Peyer's patch (tissue), 4 donors: Measurements from ENCODE around the gene SLC39A1. TPM values are rescaled to one million over a fixed set of nuclear protein-coding genes. Genes with fewer than 3 reads are reported as not detected.

ENCODE experiments used
- DNase-seq, 3 donors: peaks; one replicate each; pipeline ENCODE4 v3.0.0-alpha.2; 2017 to 2019
- H3K27ac ChIP-seq, 4 donors: fragments of 200-600 bp; sonication (generic); one replicate each; pipeline ENCODE4 v1.5.1; 2016 to 2019
- H3K27me3 ChIP-seq, 2 donors: fragments of 200-600 bp; sonication (generic); one replicate each; pipeline ENCODE4 v1.5.1; 2019
- H3K36me3 ChIP-seq, 3 donors: fragments of 200-600 bp; sonication (generic); one replicate each; pipeline ENCODE4 v1.5.1; 2016 to 2019
- H3K4me1 ChIP-seq, 4 donors: fragments of 200-600 bp; sonication (generic); one replicate each; pipeline ENCODE4 v1.5.1; 2016 to 2019
- H3K4me3 ChIP-seq, 4 donors: fragments of 200-600 bp; sonication (generic); 1 replicate in 3 of 4; 2 replicates in 1 of 4; pipeline ENCODE4 v1.5.1; 2016 to 2019; ENCODE audit warnings: mild to moderate bottlenecking in 1 of 4
- H3K9me3 ChIP-seq, 4 donors: fragments of 200-600 bp; sonication (generic); one replicate each; pipeline ENCODE4 v1.5.1; 2016 to 2019; ENCODE audit warnings: mild to moderate bottlenecking in 1 of 4
- CTCF ChIP-seq, 6 experiments: fragments of 450-650 bp in 4 of 6; fragments of 200-600 bp in 2 of 6; sonication (generic) in 1 of 6; IDR thresholded peaks; one replicate each; pipeline ENCODE4 v1.5.1; 2017 to 2019; ENCODE audit warnings: antibody characterized with exemption in 6 of 6, mild to moderate bottlenecking in 3 of 6, moderate library complexity in 1 of 6
- POLR2A ChIP-seq, 2 donors: fragments of 450-650 bp; IDR thresholded peaks; one replicate each; pipeline ENCODE4 v1.5.1; 2017; ENCODE audit warnings: antibody characterized with exemption in 2 of 2, mild to moderate bottlenecking in 2 of 2, moderate library complexity in 2 of 2
- total RNA-seq, 4 donors: library from RNA; depleted of rRNA; stranded (reverse); fragments of >200 nt; gene quantifications; one replicate each; pipeline ENCODE4 v1.1.0, GENCODE V29; 2016

The SLC39A1 gene
- total RNA-seq, 4 donors from 2014 or later, result 20.6 to 73.0 (median 60.1) TPM

- Histone ChIP-seq H3K27me3 (no peaks in the 10 kb centered on the region), H3K9me3 (no peaks in the 10 kb centered on the region), H3K27ac (peak within 1 kb of the TSS; percentile 90 to 100 (median 92)), H3K4me1 (peaks cover 0 to 37% (median 17%) of the 10 kb centered on the region in 4 donors), H3K36me3 (peaks cover 0 to 31% (median 0%) of the 10 kb centered on the region in 3 donors), H3K4me3 (peak within 1 kb of the TSS; percentile 63 to 97 (median 86))
- DNase-seq, result peak; percentile 98 to 100 (median 99)
- TF ChIP-seq CTCF (IDR thresholded peaks at IDR 0.05) (no peak), POLR2A (IDR thresholded peaks at IDR 0.05) (peak; percentile 66 to 69)
Observed at GRCh38 chr1:153958111-153958960, 5.0 kb downstream of the SLC39A1 start, which contains the start of gene CRTC2. CRTC2 (minus strand) TSS chr1:153958612; CDS start chr1:153958497, 115 bp downstream.

GRCh38 chr1:153957744-153958110 is 5.6 kb downstream of the SLC39A1 start:
- peak overlapping the region; percentile 63 to 97 (median 86) for H3K4me3 ChIP-seq
- no peaks in the 10 kb centered on the region for H3K9me3 ChIP-seq
- H3K36me3 ChIP-seq, result peaks cover 0 to 37% (median 0%) of the 10 kb centered on the region in 3 donors
- peaks cover 0 to 35% (median 17%) of the 10 kb centered on the region in 4 donors for H3K4me1 ChIP-seq
- no peaks in the 10 kb centered on the region for H3K27me3 ChIP-seq
- peak overlapping the region; percentile 90 to 100 (median 92) for H3K27ac ChIP-seq
- peak in 2 of 3 donors; percentile 63 to 76 for DNase-seq
- TF ChIP-seq CTCF (IDR thresholded peaks at IDR 0.05) (no peak), POLR2A (IDR thresholded peaks at IDR 0.05) (no peak)

GRCh38 chr1:153956997-153957715 is 6.2 kb downstream of the SLC39A1 start:
- Histone ChIP-seq H3K27ac (peak overlapping the region; percentile 90 to 100 (median 92)), H3K4me3 (peak overlapping the region; percentile 63 to 97 (median 86)), H3K4me1 (peaks cover 0 to 29% (median 13%) of the 10 kb centered on the region in 4 donors), H3K36me3 (peaks cover 0 to 43% (median 0%) of the 10 kb centered on the region in 3 donors), H3K27me3 (no peaks in the 10 kb centered on the region), H3K9me3 (no peaks in the 10 kb centered on the region)
- TF ChIP-seq POLR2A (IDR thresholded peaks at IDR 0.05) (no peak), CTCF (IDR thresholded peaks at IDR 0.05) (no peak)
- no peak for DNase-seq

- no peak overlapping the region for H3K4me3 ChIP-seq
- TF ChIP-seq CTCF (IDR thresholded peaks at IDR 0.05) (no peak), POLR2A (IDR thresholded peaks at IDR 0.05) (no peak)
- DNase-seq, result peak in 1 of 3 donors; percentile 30
- H3K27me3 ChIP-seq, result no peaks in the 10 kb centered on the region
- H3K27ac ChIP-seq, result no peak overlapping the region
- peaks cover 0 to 56% (median 0%) of the 10 kb centered on the region in 3 donors for H3K36me3 ChIP-seq
- H3K9me3 ChIP-seq, result no peaks in the 10 kb centered on the region
- peaks cover 0 to 26% (median 12%) of the 10 kb centered on the region in 4 donors for H3K4me1 ChIP-seq
Observed at GRCh38 chr1:153954826-153955225, 8.5 kb downstream of the SLC39A1 start.

- TF ChIP-seq CTCF (IDR thresholded peaks at IDR 0.05) (no peak), POLR2A (IDR thresholded peaks at IDR 0.05) (no peak)
- H3K4me3 ChIP-seq, result no peak overlapping the region
- no peaks in the 10 kb centered on the region for H3K27me3 ChIP-seq
- no peak overlapping the region for H3K27ac ChIP-seq
- DNase-seq, result no peak
- peaks cover 0 to 61% (median 0%) of the 10 kb centered on the region in 3 donors for H3K36me3 ChIP-seq
- no peaks in the 10 kb centered on the region for H3K9me3 ChIP-seq
- peaks cover 0 to 21% (median 12%) of the 10 kb centered on the region in 4 donors for H3K4me1 ChIP-seq
Observed at GRCh38 chr1:153953859-153954365, 9.4 kb downstream of the SLC39A1 start.
